Measurements from ENCODE around the gene KIF21B.
"Not testable (repeated sequence)": the region's sequence is repeated elsewhere in the genome, so short reads cannot be mapped to it uniquely, and the experiment has no call there.

Gene KIF21B

DNA sequence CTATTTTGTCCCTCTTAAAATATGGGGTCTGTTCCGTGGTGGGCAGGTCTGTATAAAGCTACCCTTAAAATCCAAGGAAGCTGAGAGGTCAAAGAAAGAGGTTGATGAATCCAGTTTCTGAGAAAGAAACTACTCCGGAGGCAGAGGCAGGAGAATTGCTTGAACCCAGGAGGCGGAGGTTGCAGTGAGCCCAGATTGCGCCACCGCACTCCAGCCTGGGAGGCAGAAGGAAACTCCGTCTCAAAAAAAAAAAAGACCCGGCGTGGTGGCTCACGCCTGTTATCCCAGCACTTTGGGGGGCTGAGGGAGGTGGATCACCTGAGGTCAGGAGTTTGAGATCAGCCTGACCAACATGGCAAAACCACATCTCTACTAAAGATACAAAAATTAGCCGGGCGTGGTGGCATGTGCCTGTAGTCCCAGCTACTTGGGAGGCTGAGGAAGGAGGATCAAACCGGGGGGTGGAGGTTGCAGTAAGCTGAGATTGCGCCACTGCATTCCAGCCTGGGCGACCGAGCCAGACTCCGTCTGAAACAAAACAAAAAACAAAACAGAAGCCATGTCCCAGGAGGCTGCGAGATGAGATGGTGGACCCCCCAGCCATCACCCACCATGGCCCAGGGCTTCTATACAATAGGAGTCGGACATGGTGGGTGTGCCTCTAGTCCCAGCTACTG, 88.1 kb downstream of the KIF21B start:
- DNase-seq = not testable (repeated sequence)

DNA sequence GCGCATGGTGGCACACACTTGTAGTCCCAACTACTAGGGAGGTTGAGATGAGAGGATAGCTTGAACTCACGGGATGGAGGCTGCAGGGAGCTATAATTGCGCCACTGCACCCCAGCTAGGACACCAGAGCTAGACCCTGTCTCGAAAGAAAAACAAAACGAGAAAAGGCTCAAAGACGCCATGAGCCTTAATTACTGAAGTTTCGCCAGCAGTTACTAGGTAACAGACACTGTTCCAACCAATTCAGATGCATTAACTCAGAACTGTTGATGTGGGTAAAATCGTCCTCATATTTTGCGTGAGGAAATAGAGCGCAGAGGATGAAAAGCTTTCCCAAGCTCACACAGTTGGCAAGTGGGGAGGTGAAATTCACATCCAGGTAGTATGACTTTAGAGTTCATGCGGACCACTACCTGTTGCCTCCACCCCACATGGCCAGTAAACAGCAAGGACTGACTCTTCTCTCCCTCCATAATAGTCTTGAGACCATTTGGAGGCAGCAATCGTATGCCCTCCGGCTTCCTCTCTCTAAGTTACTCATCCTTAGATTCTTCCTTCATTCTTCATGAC, 88.8 kb downstream of the KIF21B start:
- no peak for DNase-seq

DNA sequence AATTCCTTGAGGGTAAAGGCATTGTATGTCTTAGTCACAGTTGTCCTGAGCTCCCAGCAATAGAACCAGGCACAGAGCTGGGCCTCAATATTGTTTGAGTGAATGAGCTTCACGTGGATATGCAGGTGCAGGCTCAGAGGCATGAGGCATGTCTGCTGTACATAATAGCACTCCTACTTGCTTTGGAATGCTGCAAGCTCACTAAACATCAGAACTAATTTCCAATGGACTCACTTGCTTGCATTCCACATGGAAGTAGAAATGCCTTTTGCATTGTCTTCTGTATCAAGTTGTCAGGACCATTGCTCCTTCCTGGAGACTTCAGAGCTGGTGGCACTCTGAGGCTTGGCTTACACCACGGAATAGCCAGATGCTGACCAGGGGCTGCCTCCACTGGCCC, 91.7 kb downstream of the KIF21B start:
- DNase-seq = no peak

DNA sequence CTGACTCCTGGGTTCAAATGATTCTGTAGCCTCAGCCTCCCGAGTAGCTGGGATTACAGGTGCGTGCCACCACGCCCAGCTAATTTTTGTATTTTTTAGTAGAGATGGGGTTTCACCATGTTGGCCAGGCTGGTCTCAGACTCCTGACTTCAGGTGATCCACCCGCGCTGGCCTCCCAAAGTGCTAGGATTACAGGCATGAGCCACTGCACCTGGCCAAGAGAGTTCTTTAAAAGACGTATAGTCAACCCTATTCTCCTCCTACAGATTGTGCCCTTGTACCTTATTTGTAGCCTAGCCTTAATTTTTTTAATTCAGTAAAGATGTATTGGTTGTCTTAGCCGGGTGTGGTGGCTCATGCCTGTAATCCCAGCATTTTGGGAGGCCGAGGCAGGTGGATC, 93.2 kb downstream of the KIF21B start:
- DNase-seq = not testable (repeated sequence)

DNA sequence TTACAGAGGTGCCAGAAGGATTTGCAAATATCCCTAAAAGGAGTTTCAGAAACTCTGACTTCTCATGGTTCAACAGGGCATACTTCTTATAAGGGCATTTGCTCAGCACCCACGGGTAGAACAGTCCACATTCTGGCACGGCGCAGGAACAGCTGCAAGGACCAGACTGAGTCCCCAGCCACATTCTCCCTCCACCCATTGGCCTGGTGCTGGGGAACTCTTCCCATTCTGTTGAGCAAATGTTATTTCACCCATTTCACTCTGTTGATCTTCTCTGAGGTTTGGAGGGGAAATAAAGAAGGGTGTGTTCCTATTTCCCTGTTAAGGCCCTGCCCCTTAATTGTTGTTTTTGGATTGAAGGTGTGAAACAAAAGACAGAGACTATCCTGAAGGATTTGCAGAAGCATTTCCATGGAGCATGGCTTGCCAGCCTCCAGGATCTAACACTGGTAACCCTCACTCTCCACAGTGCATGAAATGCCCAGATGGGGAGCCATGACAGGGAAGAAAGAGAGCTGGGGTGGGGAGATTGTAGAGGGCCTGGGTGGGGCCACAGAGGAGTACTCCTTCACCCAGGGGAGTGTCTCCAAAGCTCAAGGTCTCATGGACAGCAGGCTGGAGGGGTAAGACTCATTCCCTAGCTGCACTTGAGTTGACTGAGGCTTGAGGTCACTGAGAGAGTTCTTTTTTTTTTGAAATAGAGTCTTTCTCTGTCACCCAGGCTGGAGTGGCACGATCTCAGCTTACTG, 93.8 kb downstream of the KIF21B start:
- no peak for DNase-seq

DNA sequence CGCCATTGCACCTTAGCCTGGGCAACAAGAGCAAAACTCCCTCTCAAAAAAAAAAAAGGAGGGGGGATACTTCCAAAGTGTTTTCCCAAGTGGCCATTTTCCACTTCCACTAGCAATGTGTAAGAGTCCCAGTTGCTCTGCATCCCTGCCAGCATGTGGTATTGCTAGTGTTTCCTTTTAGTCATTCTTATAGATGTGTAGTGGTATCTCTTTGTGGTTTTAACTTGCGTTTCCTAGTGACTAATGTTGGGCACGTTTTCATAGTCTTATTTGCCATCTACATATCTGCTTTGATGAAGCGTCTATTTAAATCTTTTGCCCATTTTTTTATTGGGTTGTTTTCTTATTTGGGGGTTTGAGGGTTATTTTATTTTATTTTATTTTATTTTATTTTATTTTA, 97.7 kb downstream of the KIF21B start:
- no peak for DNase-seq

DNA sequence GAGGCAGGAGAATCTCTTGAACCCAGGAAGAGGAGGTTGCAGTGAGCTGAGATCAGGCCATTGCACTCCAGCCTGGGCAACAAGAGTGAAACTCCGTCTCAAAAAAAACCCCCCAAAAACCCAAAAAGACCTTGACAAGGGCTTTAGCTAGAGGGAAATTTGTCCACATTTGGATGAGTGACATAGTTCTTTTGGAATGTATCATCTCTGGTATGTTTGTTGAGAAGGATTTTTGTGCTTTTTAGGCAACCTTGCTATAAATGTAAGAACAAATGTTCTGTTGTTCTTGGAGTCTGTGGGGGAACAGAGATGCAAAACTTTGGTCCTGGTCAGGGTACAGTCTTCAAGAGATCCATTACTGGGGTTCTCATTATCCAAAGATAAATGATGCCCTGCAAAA, 99.9 kb downstream of the KIF21B start:
- DNase-seq = no peak

DNA sequence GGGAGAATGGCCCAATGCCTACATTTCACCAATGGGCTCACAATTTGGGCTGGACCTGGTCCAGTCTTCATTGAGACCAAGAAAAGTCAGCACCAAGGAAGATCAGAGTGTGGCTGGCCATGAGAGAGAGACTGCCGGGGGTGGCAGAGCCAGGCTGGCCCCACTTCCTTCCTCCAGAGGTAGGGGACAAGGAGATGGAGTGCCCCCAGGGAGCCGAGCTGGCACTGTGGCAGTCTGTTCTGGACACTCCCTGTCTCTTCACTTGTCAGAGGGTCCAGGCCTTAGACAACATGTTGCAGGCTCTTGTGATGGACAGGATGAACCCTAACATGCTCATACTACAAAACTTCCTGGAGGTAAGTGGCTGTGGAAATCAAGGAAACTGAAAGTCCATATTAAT, 101.1 kb downstream of the KIF21B start:
- DNase-seq = no peak

DNA sequence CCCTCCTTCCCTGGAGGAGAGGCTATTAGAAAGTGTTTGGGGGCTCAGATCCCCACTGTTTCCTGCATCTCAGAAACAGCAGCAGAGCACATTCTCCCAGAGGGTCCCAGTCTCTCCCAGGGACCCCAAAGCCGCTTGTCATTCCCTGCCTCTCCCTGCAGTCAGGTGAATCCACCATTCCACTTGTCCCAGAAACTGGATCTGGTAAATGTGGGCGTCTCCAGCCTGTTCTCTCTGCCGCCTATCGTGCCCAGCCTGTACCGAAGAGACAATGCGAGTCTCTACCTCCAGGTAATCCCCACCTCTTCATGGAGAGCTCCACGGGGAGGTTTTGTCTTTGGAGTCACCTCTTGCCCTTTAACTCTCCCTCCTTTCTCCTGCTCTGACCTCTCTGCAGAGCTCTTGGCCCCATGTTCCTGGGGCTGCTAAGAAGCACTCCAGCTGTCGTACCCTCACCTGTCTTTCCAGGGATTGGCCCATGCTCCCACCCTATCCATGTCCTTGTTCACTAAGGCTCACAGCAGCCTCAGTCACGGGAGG, 101.9 kb downstream of the KIF21B start:
- no peak for DNase-seq

All from stimulated activated CD4-positive, alpha-beta T cell treated with anti-CD3 and anti-CD28 coated beads, Interleukin-2, amount 100 ng/mL, for 48 hours (primary cell).